ENCODE measurements around the gene UQCC2.
A peak's percentile ranks its signal among the peaks of the same experiment; 100 is the strongest.

Gene UQCC2

GRCh38 chr6:33691456-33692077 is 19.9 kb downstream of the UQCC2 start:
- no peak for DNase-seq (ENCODE audit: low read depth in 2 of 2)

- DNase-seq (ENCODE audit: low read depth in 2 of 2): no peak
These were observed 20.7 kb downstream of the UQCC2 start for GRCh38 chr6:33690766-33691165.

DNA sequence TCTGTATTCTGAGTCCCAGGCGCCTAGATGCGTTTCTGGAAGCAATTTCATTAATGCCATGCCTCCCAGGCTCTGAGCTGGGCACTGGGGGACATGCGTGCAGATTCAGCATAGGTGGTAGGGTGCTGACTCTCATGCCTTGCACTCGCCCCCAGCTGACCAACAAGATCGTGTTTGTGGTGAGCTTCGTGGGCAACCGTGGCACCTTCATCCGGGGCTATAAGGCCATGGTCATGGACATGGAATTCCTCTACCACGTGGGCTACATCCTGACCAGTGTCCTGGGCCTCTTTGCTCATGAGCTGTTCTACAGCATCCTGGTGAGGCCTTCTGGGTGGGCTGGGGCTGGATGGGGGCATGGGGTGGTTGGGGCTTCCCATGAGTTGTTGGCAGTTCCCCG is 21.6 kb downstream of the UQCC2 start:
- DNase-seq (ENCODE audit: low read depth in 2 of 2): no peak

GRCh38 chr6:33689148-33689494 is 22.4 kb downstream of the UQCC2 start:
- DNase-seq (ENCODE audit: low read depth in 2 of 2): no peak

GRCh38 chr6:33688451-33689147 is 22.9 kb downstream of the UQCC2 start:
- no peak for DNase-seq (ENCODE audit: low read depth in 2 of 2)

DNA sequence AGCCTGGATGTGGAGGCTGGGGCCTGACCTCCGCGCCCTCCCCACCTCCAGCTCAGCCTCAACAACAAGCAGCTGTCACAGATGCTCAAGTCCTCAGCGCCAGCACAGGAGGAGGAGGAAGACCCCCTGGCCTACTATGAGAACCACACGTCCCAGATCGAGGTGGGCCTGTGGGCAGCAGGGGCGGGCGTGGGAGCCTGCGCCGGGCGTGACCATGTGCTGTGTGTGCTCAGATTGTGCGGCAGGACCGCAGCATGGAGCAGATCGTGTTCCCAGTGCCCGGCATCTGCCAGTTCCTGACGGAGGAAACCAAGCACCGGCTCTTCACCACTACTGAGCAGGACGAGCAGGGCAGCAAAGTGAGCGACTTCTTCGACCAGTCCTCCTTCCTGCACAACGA is 23.5 kb downstream of the UQCC2 start:
- DNase-seq (ENCODE audit: low read depth in 2 of 2): no peak

DNA sequence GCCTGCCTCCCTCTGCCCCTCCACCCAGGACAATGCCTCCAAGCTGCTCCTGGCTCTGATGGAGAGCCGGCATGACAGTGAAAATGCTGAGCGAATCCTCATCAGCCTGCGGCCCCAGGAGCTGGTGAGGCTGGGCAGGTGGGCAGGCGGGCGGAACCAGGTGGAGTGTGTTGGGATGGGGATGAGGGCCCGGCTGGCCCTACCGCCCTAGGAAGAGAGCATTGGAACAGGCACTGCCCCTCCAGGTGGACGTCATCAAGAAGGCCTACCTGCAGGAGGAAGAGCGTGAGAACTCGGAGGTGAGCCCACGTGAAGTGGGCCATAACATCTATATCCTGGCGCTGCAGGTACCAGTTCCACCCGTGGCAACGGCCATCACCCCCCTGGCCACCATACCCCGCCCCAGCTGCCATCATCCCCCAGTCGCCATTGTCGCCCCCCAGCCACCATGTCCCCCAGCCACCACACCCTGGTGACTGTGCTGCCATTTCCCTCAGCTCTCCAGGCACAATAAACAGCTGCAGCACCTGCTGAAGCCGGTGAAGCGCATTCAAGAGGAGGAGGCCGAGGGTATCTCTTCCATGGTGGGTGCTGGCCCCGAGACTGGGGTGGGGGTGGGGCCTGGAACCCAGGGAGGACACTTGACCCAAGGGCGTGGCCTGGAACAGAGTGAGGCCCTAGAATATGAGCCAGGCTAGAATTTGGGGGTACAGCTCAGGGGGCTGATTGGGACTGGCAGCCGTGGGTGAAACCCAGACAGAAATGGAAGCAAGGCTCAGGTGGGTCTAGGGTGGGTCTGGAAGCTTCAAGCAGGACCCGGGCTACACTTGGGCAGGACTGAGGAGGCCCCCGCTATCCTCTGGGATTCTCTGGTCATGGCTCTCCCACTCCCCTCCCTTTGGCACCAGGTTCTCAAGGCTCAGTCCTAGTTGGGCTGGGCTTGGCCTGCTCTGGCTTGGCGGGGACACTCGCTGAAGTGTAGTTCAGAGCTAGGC is 24.2 kb downstream of the UQCC2 start:
- DNase-seq (ENCODE audit: low read depth in 2 of 2): no peak

DNA sequence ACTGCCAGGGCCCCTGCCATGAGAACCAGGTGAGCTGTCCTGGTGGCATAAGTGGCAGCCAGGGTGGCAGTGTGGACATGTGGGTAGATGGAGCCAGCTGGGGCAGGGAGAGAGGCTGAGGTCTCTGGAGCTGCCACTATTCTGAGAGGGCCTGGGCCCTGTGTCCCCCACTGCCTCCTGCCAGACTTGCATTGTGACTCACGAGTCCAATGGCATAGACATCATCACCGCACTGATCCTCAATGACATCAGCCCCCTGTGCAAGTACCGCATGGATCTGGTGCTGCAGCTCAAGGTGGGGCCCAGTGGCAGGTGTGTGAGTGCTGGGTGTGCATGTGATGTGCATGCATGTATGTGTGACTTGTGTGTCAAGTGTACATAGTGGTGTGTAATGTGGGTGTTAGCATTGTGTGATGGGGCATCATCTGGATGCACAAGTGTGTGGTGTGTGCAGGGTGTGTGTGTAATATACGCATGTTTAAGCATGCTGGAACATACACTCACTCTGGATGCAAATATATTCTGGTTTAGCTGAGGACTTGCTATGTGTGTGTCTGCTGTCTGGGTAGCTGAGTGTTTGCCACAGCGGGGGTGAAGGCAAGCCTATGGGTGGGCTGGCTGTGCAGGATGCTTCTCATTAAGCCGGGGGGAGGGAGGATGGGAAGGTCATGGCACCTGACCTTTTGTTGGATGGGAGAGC is 25.1 kb downstream of the UQCC2 start:
- no peak for DNase-seq (ENCODE audit: low read depth in 2 of 2)

DNA sequence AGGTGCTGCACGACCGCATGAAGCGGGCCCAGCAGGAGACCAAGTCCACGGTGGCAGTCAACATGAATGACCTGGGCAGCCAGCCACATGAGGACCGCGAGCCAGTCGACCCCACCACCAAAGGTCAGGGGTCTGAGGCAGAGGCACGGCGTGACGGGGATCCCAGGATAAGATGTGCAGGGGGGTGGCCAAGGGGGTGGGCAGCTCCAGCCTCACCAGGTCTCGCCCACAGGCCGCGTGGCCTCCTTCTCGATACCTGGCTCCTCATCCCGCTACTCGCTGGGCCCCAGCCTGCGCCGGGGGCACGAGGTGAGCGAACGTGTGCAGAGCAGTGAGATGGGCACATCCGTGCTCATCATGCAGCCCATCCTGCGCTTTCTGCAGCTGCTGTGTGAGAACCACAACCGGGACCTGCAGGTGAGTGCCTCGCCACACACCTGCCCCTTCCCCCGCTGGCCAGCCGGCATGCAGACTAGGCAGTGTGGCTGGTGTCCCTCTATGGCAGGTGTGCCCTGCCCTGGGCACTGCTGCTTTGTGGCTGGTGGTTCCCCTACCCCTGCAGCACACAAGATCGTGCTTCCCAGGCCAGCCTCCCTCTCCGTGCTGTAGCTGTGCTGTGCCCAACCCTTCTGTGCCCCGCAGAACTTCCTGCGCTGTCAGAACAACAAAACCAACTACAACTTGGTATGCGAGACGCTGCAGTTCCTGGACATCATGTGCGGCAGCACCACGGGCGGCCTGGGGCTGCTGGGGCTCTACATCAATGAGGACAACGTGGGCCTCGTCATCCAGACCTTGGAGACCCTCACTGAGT is 25.9 kb downstream of the UQCC2 start:
- DNase-seq (ENCODE audit: low read depth in 2 of 2): no peak

GRCh38 chr6:33684983-33685382 is 26.5 kb downstream of the UQCC2 start:
- no peak for DNase-seq (ENCODE audit: low read depth in 2 of 2)

DNA sequence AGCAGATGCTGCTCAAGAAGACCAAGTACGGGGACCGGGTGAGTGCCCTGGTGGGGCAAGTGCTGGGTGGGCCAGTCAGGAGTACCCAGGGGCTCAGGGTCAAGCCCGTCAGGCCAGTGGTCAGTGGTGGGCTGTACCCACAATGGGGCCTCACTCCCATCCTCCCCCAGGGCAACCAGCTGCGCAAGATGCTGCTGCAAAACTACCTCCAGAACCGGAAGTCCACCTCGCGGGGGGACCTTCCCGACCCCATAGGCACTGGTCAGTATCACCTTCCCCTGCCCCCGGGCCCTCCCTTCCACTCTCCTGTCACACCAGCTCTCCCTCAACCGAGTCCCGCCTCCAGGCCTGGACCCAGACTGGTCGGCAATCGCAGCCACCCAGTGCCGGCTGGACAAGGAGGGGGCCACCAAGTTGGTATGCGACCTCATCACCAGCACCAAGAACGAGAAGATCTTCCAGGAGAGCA is 27.0 kb downstream of the UQCC2 start:
- DNase-seq (ENCODE audit: low read depth in 2 of 2): no peak

DNA sequence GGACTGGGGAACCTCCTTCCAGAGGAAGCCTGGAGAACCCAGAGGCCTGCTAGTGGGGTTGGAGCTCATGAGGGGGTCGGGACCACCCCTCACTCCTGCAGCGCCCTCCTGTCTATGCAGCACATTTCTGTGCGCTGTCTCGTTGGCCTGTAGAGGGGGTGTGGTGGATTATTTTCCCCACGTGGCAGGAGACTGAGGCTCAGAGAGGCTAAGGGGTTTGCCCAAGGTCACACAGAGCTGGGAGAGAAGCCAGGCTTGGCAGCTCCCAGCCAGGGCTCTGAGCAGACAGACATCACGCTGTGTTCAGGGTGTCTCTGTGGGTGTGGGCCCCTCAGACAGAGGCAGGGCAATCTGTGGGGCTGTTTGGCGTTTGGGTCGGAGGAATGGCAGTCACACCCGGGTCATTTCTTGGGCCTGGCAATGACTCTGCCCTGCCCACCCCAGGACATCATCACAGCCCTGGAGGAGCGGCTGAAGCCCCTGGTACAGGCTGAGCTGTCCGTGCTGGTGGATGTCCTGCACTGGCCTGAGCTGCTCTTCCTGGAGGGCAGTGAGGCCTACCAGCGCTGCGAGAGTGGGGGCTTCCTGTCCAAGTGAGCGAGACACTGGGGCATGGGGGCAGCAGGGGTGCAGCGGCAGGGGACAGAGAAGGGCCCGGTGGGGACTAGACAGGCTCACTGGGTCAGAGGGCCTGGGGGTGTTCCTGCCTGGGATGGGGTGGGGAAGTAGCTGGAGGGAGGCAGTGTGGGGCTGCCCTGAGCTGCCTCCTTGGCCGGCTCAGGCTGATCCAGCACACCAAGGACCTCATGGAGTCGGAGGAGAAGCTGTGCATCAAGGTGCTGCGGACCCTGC is 27.7 kb downstream of the UQCC2 start:
- DNase-seq (ENCODE audit: low read depth in 2 of 2): no peak

DNA sequence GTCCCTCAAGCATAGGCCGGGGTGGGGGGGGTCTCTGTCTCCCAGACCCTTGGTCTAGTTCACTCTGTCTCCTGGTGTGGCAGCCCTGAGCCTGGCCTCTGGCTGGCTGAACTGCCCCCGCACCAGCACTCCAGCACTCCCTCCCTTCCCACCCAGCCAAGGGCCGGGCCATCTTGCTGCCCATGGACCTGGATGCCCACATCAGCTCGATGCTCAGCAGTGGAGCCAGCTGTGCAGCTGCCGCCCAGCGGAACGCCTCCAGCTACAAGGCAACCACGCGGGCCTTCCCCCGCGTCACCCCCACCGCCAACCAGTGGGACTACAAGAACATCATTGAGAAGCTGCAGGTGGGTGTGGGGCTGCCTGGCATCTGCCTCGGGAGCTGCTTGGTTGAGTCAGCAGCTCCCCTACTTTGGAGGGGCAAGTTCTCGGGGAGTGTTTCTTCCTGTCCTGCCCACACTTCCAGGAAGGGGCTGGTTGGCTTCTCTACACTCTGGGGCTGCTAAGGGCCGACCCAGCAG is 28.4 kb downstream of the UQCC2 start:
- DNase-seq (ENCODE audit: low read depth in 2 of 2): no peak

- no peak for DNase-seq (ENCODE audit: low read depth in 2 of 2)
These were observed 29.2 kb downstream of the UQCC2 start for GRCh38 chr6:33682341-33682740.

- DNase-seq (ENCODE audit: low read depth in 2 of 2): no peak
These were observed 31.7 kb downstream of the UQCC2 start for GRCh38 chr6:33679761-33680160.

DNA sequence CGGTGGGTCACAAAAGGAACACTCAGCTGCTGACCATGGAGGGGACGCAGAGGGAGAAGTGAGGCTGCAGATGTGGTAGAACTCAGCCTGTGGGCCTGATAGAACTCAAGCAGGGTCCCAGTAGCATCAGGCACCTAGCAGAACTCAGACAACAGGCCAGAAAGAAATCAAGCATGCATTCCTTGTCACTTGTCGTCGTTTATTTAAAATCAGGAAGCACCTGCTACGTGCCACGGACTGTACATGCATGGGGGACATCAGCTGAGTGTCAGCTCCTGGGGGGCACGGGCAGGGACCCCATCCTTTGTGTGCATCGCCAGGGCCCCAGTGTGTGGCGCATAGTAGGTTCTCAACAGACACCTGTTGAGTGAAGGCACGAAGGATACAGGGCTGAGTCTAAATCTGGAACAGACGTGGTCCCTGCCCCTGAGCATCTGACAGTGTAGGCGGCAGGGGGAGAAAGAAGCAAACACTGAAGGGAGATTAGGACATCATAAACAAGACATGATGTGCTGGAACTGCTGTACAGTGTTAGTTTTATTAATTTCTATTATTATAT is 32.5 kb downstream of the UQCC2 start:
- DNase-seq (ENCODE audit: low read depth in 2 of 2): no peak

DNA sequence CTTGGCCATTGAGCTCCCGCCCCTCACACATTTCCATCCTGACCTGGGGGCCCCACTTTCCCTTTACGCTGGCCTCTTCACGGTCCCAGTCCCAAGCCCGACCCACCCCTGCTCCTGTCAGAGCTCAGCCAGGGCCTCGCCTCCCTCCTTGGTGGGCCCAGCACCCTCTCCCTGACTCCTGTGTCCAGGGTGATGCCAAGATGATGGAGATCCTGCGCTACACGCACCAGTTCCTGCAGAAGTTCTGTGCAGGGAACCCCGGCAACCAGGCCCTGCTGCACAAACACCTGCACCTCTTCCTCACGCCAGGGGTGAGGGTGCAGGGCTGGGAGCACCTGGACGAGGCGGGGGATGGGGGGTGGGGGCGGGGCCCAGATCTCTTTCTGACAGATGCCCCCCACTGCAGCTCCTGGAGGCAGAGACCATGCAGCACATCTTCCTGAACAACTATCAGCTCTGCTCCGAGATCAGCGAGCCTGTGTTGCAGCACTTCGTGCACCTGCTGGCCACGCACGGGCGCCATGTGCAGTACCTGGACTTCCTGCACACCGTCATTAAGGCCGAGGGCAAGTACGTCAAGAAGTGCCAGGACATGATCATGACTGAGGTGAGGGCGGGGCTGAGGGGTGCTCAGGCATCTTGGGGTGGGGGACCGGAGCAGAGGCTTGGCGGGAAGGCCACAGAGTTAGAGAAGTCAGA is 33.1 kb downstream of the UQCC2 start:
- DNase-seq (ENCODE audit: low read depth in 2 of 2): no peak

DNA sequence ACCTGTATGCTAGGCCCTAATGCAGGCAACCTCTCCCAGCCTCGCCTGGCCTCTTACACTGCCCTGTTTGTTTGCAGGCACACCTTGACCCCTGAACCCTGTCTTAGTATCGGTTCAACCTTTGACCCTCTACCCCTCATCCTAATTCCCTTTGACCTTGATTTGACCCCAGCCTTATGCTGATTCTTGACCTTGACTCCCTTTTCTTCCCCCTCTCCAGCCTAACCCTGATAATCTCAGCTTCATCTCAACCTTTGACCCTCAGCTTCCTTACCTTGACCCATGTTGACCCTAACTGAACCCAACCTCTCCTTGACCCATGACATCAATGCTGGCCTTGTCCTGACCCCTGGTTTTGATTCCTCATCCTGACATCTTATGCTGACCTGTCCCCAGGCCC is 33.8 kb downstream of the UQCC2 start:
- no peak for DNase-seq (ENCODE audit: low read depth in 2 of 2)

DNA sequence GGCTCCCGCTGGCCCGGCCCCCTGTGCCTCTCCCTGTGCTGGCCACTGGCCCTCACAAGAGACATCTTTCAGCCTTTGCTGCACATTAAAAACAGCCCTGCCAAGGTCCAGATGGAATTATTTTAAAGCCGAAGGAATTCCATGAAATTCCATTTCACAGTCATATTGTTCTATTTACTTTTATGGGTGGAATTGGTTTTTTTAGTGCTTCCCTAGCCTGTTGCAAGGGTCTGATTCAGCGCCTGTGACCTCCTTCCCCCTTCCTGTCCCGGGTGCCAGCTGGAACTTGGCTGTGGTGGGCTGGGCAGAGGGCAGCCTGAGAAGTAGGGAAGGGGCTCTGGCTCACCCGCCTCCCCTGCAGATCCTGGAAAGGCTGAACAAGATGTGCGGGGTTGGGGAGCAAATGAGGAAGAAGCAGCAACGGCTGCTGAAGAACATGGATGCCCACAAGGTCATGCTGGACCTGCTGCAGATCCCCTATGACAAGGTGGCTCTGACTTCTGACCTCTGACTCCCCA is 34.3 kb downstream of the UQCC2 start:
- peak; percentile 46 to 49 for DNase-seq (ENCODE audit: low read depth in 2 of 2)
